Bronchial epithelial cell (primary cell): ENCODE data around the gene AIFM1. TPM values are rescaled to one million over a fixed set of nuclear protein-coding genes. Genes with fewer than 3 reads are reported as not detected.

Source experiments
- DNase-seq: peaks from one replicate; pipeline ENCODE4 v3.0.0-alpha.2; 2010; ENCODE audit warnings: low read depth
- FAIRE-seq: peaks from 2 replicates; lab custom pipeline; 2011; peaks lifted over from hg19 to GRCh38; lab: Jason Lieb, UNC
- H3K27me3 ChIP-seq: 2 replicates; pipeline ENCODE4 v1.5.1; 2011; ENCODE audit warnings: low read length; ENCODE audit not compliant: control insufficient read depth, insufficient read depth
- H3K36me3 ChIP-seq: 2 replicates; pipeline ENCODE4 v1.5.1; 2011; ENCODE audit warnings: low read length; ENCODE audit not compliant: control insufficient read depth, insufficient read depth
- H3K4me3 ChIP-seq: 2 replicates; pipeline ENCODE4 v1.5.1; 2011; ENCODE audit warnings: mild to moderate bottlenecking, low read depth, low read length, control low read depth
- CTCF ChIP-seq: IDR thresholded peaks from 2 replicates; pipeline ENCODE4 v1.5.1; 2011; ENCODE audit warnings: mild to moderate bottlenecking, moderate library complexity, low read length, control low read depth, inconsistent platforms; ENCODE audit not compliant: insufficient read depth, severe bottlenecking
- total RNA-seq: library from RNA; depleted of rRNA; stranded (reverse); fragments of >200 nt; gene quantifications from 2 replicates; pipeline ENCODE4 v1.2.1, GENCODE V29; 2014

The AIFM1 gene
- total RNA-seq, 1 donor from 2014 or later, result 26.6 TPM

- H3K36me3 ChIP-seq, result no peaks in the 10 kb centered on the region
- no peak for TF ChIP-seq CTCF
- peak; percentile 25 for DNase-seq
- no peak overlapping the region for H3K4me3 ChIP-seq
- peak; percentile 55 for FAIRE-seq
- peaks cover 5% of the 10 kb centered on the region for H3K27me3 ChIP-seq
Measured at GRCh38 chrX:130174045-130174704, 8.5 kb upstream of the AIFM1 start.

GRCh38 chrX:130173190-130173895 lies 7.7 kb upstream of the AIFM1 start:
- no peak overlapping the region for H3K4me3 ChIP-seq
- FAIRE-seq (no peak), DNase-seq (no peak)

GRCh38 chrX:130172127-130172845 lies 6.6 kb upstream of the AIFM1 start:
- no peak for TF ChIP-seq CTCF
- FAIRE-seq (no peak), DNase-seq (no peak)
- peaks cover 5% of the 10 kb centered on the region for H3K27me3 ChIP-seq
- peak overlapping the region; percentile 25 for H3K4me3 ChIP-seq
- no peaks in the 10 kb centered on the region for H3K36me3 ChIP-seq

More at GRCh38 chrX:130173190-130173895, 7.7 kb upstream of the AIFM1 start:
- no peak for TF ChIP-seq CTCF
- Histone ChIP-seq H3K27me3 (peaks cover 5% of the 10 kb centered on the region), H3K36me3 (no peaks in the 10 kb centered on the region)

- FAIRE-seq (no peak), DNase-seq (no peak)
- Histone ChIP-seq H3K27me3 (peaks cover 5% of the 10 kb centered on the region), H3K36me3 (no peaks in the 10 kb centered on the region), H3K4me3 (peak within 1 kb of the TSS; percentile 25)
- TF ChIP-seq CTCF, result no peak
Measured at GRCh38 chrX:130171446-130172126, 5.9 kb upstream of the AIFM1 start, which contains the start of gene RAB33A. Gene RAB33A (plus strand): TSS chrX:130171962. CDS start chrX:130172063, 101 bp downstream.

- H3K36me3 ChIP-seq, result no peaks in the 10 kb centered on the region
- TF ChIP-seq CTCF, result no peak
- peak overlapping the region; percentile 25 for H3K4me3 ChIP-seq
- peaks cover 5% of the 10 kb centered on the region for H3K27me3 ChIP-seq
- no peak for FAIRE-seq
- DNase-seq, result no peak
Measured at GRCh38 chrX:130170752-130171445, 5.3 kb upstream of the AIFM1 start.
